BE2C (cell line): ENCODE data around the gene BTN1A1.

Source experiments
- DNase-seq: peaks from one replicate; pipeline ENCODE4 v3.0.0-alpha.2; 2020
- H3K27me3 ChIP-seq: fragments of 250-450 bp; sonication (Bioruptor Pico); 2 replicates; pipeline ENCODE4 v1.5.1; 2020; ENCODE audit warnings: mild to moderate bottlenecking
- H3K36me3 ChIP-seq: fragments of 250-450 bp; sonication (Bioruptor Pico); 2 replicates; pipeline ENCODE4 v1.5.1; 2020; ENCODE audit warnings: mild to moderate bottlenecking
- H3K4me1 ChIP-seq: fragments of 250-450 bp; sonication (Bioruptor Pico); 2 replicates; pipeline ENCODE4 v1.5.1; 2020
- H3K4me3 ChIP-seq: 2 replicates; pipeline ENCODE4 v1.5.1; 2011; ENCODE audit warnings: low read depth, low read length
- H3K9me3 ChIP-seq: fragments of 250-450 bp; sonication (Bioruptor Pico); 2 replicates; pipeline ENCODE4 v1.5.1; 2020
- CTCF ChIP-seq: IDR thresholded peaks from 2 replicates; pipeline ENCODE4 v1.5.1; 2012; ENCODE audit warnings: mild to moderate bottlenecking, low read depth, low read length

BTN1A1 gene

GRCh38 chr6:26524722-26525370, 24.7 kb downstream of the BTN1A1 start:
- no peak overlapping the region for H3K4me3 ChIP-seq
- H3K27me3 ChIP-seq: no peaks in the 10 kb centered on the region
- TF ChIP-seq CTCF: no peak
- H3K4me1 ChIP-seq: no peaks in the 10 kb centered on the region
- no peaks in the 10 kb centered on the region for H3K36me3 ChIP-seq
- no peaks in the 10 kb centered on the region for H3K9me3 ChIP-seq
- DNase-seq: no peak

- Histone ChIP-seq H3K4me3 (no peak overlapping the region), H3K9me3 (no peaks in the 10 kb centered on the region), H3K36me3 (no peaks in the 10 kb centered on the region), H3K4me1 (no peaks in the 10 kb centered on the region), H3K27me3 (no peaks in the 10 kb centered on the region)
- TF ChIP-seq CTCF: no peak
- DNase-seq: no peak
Observed at GRCh38 chr6:26525838-26526237, 25.7 kb downstream of the BTN1A1 start.

GRCh38 chr6:26526928-26527327, 26.8 kb downstream of the BTN1A1 start:
- DNase-seq: no peak
- no peak for TF ChIP-seq CTCF
- no peaks in the 10 kb centered on the region for H3K4me1 ChIP-seq
- no peak overlapping the region for H3K4me3 ChIP-seq
- no peaks in the 10 kb centered on the region for H3K36me3 ChIP-seq
- no peaks in the 10 kb centered on the region for H3K9me3 ChIP-seq
- no peaks in the 10 kb centered on the region for H3K27me3 ChIP-seq

- no peak for DNase-seq
- no peaks in the 10 kb centered on the region for H3K27me3 ChIP-seq
- no peaks in the 10 kb centered on the region for H3K9me3 ChIP-seq
- no peak overlapping the region for H3K4me3 ChIP-seq
- H3K36me3 ChIP-seq: no peaks in the 10 kb centered on the region
- no peak for TF ChIP-seq CTCF
- H3K4me1 ChIP-seq: no peaks in the 10 kb centered on the region
Observed at GRCh38 chr6:26530203-26530602, 30.1 kb downstream of the BTN1A1 start.

- Histone ChIP-seq H3K36me3 (no peaks in the 10 kb centered on the region), H3K27me3 (no peaks in the 10 kb centered on the region), H3K9me3 (no peaks in the 10 kb centered on the region), H3K4me1 (no peaks in the 10 kb centered on the region), H3K4me3 (no peak overlapping the region)
- DNase-seq: no peak
- TF ChIP-seq CTCF: no peak
Observed at GRCh38 chr6:26531897-26532296, 31.8 kb downstream of the BTN1A1 start.

- Histone ChIP-seq H3K27me3 (no peaks in the 10 kb centered on the region), H3K4me1 (no peaks in the 10 kb centered on the region), H3K9me3 (no peaks in the 10 kb centered on the region), H3K4me3 (peak overlapping the region; percentile 93), H3K36me3 (no peaks in the 10 kb centered on the region)
- DNase-seq: peak; percentile 84
- TF ChIP-seq CTCF: no peak
Observed at GRCh38 chr6:26532699-26533531, 32.8 kb downstream of the BTN1A1 start.
